Measurements from ENCODE around the gene USP3. TPM values are rescaled to one million over a fixed set of nuclear protein-coding genes. Genes with fewer than 3 reads are reported as not detected.

USP3 gene
- total and polyA plus RNA-seq, 2 of the 13 experiments (the other 11 are each of a cell fraction or from before 2014, with no cell fraction given), result 14.3 to 61.2 TPM

GRCh38 chr15:63473007-63473748, 31.2 kb upstream of the USP3 start (continued):
- TF ChIP-seq, protein P1, sequence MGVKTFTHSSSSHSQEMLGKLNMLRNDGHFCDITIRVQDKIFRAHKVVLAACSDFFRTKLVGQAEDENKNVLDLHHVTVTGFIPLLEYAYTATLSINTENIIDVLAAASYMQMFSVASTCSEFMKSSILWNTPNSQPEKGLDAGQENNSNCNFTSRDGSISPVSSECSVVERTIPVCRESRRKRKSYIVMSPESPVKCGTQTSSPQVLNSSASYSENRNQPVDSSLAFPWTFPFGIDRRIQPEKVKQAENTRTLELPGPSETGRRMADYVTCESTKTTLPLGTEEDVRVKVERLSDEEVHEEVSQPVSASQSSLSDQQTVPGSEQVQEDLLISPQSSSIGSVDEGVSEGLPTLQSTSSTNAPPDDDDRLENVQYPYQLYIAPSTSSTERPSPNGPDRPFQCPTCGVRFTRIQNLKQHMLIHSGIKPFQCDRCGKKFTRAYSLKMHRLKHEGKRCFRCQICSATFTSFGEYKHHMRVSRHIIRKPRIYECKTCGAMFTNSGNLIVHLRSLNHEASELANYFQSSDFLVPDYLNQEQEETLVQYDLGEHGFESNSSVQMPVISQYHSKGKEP (CRISPR knock-in tag; IDR thresholded peaks at IDR 0.05), result no peak
- TF ChIP-seq MEIS2 (CRISPR knock-in tag; IDR thresholded peaks at IDR 0.05), result peak; percentile 70; the same call in 1 of the 2 replicates
- no peak for TF ChIP-seq TERF1 (CRISPR knock-in tag; IDR thresholded peaks at IDR 0.05)
- peak; percentile 25; the same call in 1 of the 2 replicates for TF ChIP-seq EHMT2 (IDR thresholded peaks at IDR 0.05; ENCODE audit: borderline replicate concordance, low read depth, low read length)
- TF ChIP-seq, protein P2, sequence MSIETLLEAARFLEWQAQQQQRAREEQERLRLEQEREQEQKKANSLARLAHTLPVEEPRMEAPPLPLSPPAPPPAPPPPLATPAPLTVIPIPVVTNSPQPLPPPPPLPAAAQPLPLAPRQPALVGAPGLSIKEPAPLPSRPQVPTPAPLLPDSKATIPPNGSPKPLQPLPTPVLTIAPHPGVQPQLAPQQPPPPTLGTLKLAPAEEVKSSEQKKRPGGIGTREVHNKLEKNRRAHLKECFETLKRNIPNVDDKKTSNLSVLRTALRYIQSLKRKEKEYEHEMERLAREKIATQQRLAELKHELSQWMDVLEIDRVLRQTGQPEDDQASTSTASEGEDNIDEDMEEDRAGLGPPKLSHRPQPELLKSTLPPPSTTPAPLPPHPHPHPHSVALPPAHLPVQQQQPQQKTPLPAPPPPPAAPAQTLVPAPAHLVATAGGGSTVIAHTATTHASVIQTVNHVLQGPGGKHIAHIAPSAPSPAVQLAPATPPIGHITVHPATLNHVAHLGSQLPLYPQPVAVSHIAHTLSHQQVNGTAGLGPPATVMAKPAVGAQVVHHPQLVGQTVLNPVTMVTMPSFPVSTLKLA (IDR thresholded peaks at IDR 0.05), result no peak
- no peak for TF ChIP-seq TOPORS (CRISPR knock-in tag; IDR thresholded peaks at IDR 0.05)
- no peak for TF ChIP-seq ZNF547 (CRISPR knock-in tag; IDR thresholded peaks at IDR 0.05)
- TF ChIP-seq ZNF737 (CRISPR knock-in tag; IDR thresholded peaks at IDR 0.05; ENCODE audit: borderline replicate concordance), result no peak
- TF ChIP-seq ESRRA (CRISPR knock-in tag; IDR thresholded peaks at IDR 0.05; ENCODE audit: low read depth), result no peak
- peak; percentile 81 for TF ChIP-seq MED1 (CRISPR knock-in tag; IDR thresholded peaks at IDR 0.05)
- TF ChIP-seq, protein P3, sequence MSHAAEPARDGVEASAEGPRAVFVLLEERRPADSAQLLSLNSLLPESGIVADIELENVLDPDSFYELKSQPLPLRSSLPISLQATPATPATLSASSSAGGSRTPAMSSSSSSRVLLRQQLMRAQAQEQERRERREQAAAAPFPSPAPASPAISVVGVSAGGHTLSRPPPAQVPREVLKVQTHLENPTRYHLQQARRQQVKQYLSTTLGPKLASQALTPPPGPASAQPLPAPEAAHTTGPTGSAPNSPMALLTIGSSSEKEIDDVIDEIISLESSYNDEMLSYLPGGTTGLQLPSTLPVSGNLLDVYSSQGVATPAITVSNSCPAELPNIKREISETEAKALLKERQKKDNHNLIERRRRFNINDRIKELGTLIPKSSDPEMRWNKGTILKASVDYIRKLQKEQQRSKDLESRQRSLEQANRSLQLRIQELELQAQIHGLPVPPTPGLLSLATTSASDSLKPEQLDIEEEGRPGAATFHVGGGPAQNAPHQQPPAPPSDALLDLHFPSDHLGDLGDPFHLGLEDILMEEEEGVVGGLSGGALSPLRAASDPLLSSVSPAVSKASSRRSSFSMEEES (CRISPR knock-in tag; IDR thresholded peaks at IDR 0.05), result peak; percentile 55; the same call in 1 of the 2 replicates
- TF ChIP-seq ASH2L (IDR thresholded peaks at IDR 0.05; ENCODE audit: insufficient read length, low read depth, low read length), result no peak
- no peak for TF ChIP-seq ZNF704 (CRISPR knock-in tag; IDR thresholded peaks at IDR 0.05; ENCODE audit: borderline replicate concordance)
- 0 out of 2 replicates have a peak, but pooled peaks have one; percentile 26 for TF ChIP-seq ZBTB37 (CRISPR knock-in tag; IDR thresholded peaks at IDR 0.05)
- no peak for TF ChIP-seq ZNF33B (CRISPR knock-in tag; IDR thresholded peaks at IDR 0.05)
- no peak for TF ChIP-seq ZNF841 (CRISPR knock-in tag; IDR thresholded peaks at IDR 0.05; ENCODE audit: borderline replicate concordance)
- TF ChIP-seq ZNF589 (CRISPR knock-in tag; conservative IDR thresholded peaks at IDR 0.05), result no peak

Measured in HepG2 (cell line).